Thyroid gland (tissue), 4 donors: ENCODE data around the gene USP51.

Experiments
- CTCF ChIP-seq, 6 experiments: fragments of 200-600 bp in 3 of 6; fragments of 450-650 bp in 3 of 6; sonication (generic) in 3 of 6; IDR thresholded peaks; one replicate each; pipeline ENCODE4 v1.5.1; 2016 to 2019; ENCODE audit warnings: antibody characterized with exemption in 6 of 6, mild to moderate bottlenecking in 2 of 6, inconsistent platforms in 1 of 6, moderate library complexity in 1 of 6
- POLR2A ChIP-seq, 2 donors: fragments of 450-650 bp; IDR thresholded peaks; one replicate each; pipeline ENCODE4 v1.6.1; 2017; ENCODE audit warnings: antibody characterized with exemption in 2 of 2, mild to moderate bottlenecking in 2 of 2, moderate library complexity in 1 of 2

DNA sequence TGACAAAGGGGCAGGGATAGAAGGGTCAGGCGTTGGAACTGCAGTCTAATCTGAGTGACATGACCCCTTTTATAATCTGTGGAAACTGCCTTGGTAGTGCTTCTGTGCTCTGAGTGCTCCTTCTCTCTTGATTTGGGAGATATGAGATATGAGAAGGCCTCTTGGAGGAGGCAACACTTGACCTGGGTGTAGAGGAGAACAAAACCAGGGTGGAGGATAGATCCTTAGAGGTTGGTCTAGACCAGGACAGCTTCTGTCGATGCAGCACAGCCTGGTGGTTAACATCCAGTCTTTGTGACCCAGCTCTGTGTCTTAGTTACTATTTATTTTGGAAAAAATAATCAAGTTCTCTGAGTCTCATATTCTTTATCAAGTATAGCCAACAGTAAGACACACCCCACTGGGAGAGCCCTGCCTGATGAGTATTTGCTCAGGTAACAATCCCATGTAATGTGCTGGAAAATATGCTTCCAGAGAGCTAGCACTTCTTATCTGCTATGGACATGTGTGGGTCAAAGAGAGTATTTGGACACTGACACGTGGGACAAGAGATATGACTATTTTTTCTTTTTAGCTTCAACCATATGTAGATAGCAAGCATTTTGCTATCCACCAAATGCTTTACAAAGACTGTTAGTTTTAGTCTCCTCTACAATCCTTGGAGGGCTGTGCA, 9.1 kb downstream of the USP51 start:
- no peak for TF ChIP-seq CTCF (IDR thresholded peaks at IDR 0.05)
- no peak for TF ChIP-seq POLR2A (IDR thresholded peaks at IDR 0.05)
